ENCODE data around the gene SCN2B.

SCN2B gene

DNA sequence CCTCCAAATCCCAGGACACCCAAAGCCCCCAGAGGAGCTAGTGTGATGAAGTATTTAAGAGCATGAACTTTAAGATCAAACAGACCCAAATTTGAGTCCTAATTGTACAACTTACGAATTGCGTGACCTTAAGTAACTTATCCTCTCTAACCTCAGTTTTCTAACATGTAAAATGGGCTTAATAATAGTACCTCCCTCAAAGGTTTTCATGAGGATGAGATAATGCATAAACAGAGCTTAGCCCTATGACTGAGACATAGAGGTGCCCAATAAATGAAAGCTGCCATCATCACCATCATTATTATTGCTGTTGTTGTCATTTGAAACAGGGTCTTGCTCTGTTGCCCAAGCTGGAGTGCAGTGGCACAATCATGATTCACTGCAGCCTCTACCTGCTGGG is 9.2 kb downstream of the SCN2B start:
- no peak for TF ChIP-seq CTCF (IDR thresholded peaks at IDR 0.05; ENCODE audit: insufficient read depth, low read length, missing control alignments)
- ChIA-PET CTCF (no interaction called here), POLR2A (no interaction called here)
- H3K4me3 ChIP-seq (ENCODE audit: low read depth, low read length), result no peak overlapping the region
- DNase-seq (ENCODE audit: low read depth, low spot score), result no peak

GRCh38 chr11:118166641-118167040 is 9.8 kb downstream of the SCN2B start:
- ChIA-PET POLR2A (no interaction called here), CTCF (no interaction called here)
- no peak for DNase-seq (ENCODE audit: low read depth, low spot score)
- H3K4me3 ChIP-seq (ENCODE audit: low read depth, low read length), result no peak overlapping the region
- no peak for TF ChIP-seq CTCF (IDR thresholded peaks at IDR 0.05; ENCODE audit: insufficient read depth, low read length, missing control alignments)

DNA sequence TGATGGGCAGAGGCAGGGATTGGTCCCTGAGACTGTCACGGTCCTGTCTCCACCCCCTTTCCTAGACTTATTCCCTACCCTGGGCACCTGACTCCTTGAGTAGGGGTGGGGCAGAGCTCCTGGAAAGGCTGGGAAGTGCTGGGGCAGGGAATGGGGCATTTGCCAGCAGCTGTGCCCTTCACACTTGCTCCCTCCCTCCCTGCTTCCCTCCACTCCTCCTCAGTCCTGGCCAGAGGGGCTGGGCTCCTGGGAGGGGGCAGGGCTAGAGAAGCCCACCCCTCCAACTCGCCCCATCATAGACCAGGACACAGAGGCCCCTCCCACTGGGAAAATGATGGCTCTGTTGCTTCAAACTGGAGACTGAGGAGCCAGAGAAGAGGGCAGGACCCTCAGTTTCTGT is 11.6 kb downstream of the SCN2B start:
- no peak overlapping the region for H3K4me3 ChIP-seq (ENCODE audit: low read depth, low read length)
- ChIA-PET CTCF (interaction anchor here (1.8 kb wide), 1 partner anchor 19 kb away, joined by 6 read pairs; no protein-coding TSS in a partner anchor), POLR2A (no interaction called here)
- no peak for TF ChIP-seq CTCF (IDR thresholded peaks at IDR 0.05; ENCODE audit: insufficient read depth, low read length, missing control alignments)
- DNase-seq (ENCODE audit: low read depth, low spot score), result no peak

GRCh38 chr11:118163494-118163893 is 12.9 kb downstream of the SCN2B start:
- ChIA-PET CTCF (interaction anchor here (0.9 to 1.8 kb wide), 3 partner anchors 8 to 18 kb away, joined by 3 to 7 read pairs (median 6); no protein-coding TSS in a partner anchor), POLR2A (no interaction called here)

GRCh38 chr11:118162846-118163245 is 13.6 kb downstream of the SCN2B start:
- no peak for TF ChIP-seq CTCF (IDR thresholded peaks at IDR 0.05; ENCODE audit: insufficient read depth, low read length, missing control alignments)
- CTCF ChIA-PET, result interaction anchor here (0.9 to 1.4 kb wide), 2 partner anchors 9 to 11 kb away, joined by 3 to 7 read pairs; no protein-coding TSS in a partner anchor
- no peak for DNase-seq (ENCODE audit: low read depth, low spot score)

More at GRCh38 chr11:118163494-118163893, 12.9 kb downstream of the SCN2B start:
- no peak overlapping the region for H3K4me3 ChIP-seq (ENCODE audit: low read depth, low read length)
- no peak for DNase-seq (ENCODE audit: low read depth, low spot score)
- TF ChIP-seq CTCF (IDR thresholded peaks at IDR 0.05; ENCODE audit: insufficient read depth, low read length, missing control alignments), result no peak

GRCh38 chr11:118161786-118162185 is 14.7 kb downstream of the SCN2B start:
- ChIA-PET CTCF (no interaction called here), POLR2A (no interaction called here)
- no peak for DNase-seq (ENCODE audit: low read depth, low spot score)
- no peak overlapping the region for H3K4me3 ChIP-seq (ENCODE audit: low read depth, low read length)
- TF ChIP-seq CTCF (IDR thresholded peaks at IDR 0.05; ENCODE audit: insufficient read depth, low read length, missing control alignments), result no peak

More at GRCh38 chr11:118162846-118163245, 13.6 kb downstream of the SCN2B start:
- H3K4me3 ChIP-seq (ENCODE audit: low read depth, low read length), result no peak overlapping the region
- POLR2A ChIA-PET, result no interaction called here

All from AG04449 (cell line).